Astrocyte (in vitro differentiated cells and primary cell): ENCODE measurements around the gene R3HCC1L.
"Not testable (repeated sequence)": the region's sequence is repeated elsewhere in the genome, so short reads cannot be mapped to it uniquely, and the experiment has no call there.

Source experiments
- EZH2 ChIP-seq: IDR thresholded peaks from 2 replicates; pipeline ENCODE4 v1.6.1; 2012; ENCODE audit warnings: mild to moderate bottlenecking, low read length, inconsistent platforms; ENCODE audit not compliant: insufficient read depth
- TF ChIP-seq, protein P1 (sequence below): IDR thresholded peaks from 2 replicates; pipeline ENCODE4 v1.5.1; 2011; ENCODE audit warnings: low read depth, mild to moderate bottlenecking, inconsistent platforms, low read length, moderate library complexity; ENCODE audit not compliant: insufficient read depth

DNA sequence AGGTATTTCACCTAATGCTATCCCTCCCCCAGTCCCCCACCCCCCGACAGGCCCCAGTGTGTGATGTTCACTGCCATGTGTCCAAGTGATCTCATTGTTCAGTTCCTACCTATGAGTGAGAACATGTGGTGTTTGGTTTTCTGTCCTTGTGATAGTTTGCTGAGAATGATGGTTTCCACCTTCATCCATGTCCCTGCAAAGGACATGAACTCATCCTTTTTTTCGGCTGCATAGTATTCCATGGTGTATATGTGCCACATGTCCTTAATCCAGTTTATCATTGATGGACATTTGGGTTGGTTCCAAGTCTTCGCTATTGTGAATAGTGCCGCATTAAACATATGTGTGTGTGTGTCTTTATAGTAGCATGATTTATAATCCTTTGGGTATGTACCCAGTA lies 56.3 kb downstream of the R3HCC1L start:
- TF ChIP-seq, protein P1, sequence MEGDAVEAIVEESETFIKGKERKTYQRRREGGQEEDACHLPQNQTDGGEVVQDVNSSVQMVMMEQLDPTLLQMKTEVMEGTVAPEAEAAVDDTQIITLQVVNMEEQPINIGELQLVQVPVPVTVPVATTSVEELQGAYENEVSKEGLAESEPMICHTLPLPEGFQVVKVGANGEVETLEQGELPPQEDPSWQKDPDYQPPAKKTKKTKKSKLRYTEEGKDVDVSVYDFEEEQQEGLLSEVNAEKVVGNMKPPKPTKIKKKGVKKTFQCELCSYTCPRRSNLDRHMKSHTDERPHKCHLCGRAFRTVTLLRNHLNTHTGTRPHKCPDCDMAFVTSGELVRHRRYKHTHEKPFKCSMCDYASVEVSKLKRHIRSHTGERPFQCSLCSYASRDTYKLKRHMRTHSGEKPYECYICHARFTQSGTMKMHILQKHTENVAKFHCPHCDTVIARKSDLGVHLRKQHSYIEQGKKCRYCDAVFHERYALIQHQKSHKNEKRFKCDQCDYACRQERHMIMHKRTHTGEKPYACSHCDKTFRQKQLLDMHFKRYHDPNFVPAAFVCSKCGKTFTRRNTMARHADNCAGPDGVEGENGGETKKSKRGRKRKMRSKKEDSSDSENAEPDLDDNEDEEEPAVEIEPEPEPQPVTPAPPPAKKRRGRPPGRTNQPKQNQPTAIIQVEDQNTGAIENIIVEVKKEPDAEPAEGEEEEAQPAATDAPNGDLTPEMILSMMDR: not testable (repeated sequence)
- not testable (repeated sequence) for TF ChIP-seq EZH2
